22Rv1 (cell line): ENCODE data around the gene RERE.

ENCODE experiments used
- H3K27ac ChIP-seq: fragments of 450-650 bp; 2 replicates; pipeline ENCODE4 v1.5.1; 2017
- ZFX ChIP-seq: fragments of 450-650 bp; IDR thresholded peaks from 2 replicates; pipeline ENCODE4 v1.6.1; 2017; ENCODE audit warnings: antibody characterized with exemption, borderline replicate concordance
- TF ChIP-seq, protein P1 (sequence below): fragments of 450-650 bp; IDR thresholded peaks from 2 replicates; pipeline ENCODE4 v1.5.1; 2017; ENCODE audit warnings: mild to moderate bottlenecking

The RERE gene

DNA sequence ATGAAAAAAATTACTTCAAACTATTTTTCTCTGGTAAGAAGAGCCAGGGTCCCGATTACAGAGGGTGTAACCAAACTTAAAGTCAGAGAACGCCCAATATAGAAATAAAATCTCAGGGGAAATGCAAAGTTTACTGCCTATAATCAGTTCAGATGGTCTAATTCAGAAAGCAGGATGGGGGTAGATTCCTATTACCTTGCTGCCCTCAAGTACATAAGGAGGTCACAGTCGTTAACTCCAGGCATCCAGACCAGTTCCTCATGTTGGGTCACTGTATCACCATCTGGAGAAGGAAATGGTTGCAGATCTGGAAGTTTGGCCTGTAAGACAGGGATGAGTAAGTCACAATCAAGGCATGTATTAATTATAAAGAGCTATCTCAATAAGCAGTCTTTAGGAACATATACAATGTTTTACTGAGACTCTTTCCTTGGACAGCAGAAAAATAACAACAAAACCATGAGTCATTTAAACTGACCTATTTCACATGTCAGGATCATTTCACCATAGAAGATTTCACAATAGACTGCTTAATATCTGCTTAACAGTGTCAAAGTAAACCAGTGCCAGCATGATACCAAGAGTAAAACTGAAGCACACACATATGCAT lies 320.1 kb downstream of the RERE start:
- 0 out of 2 replicates have a peak overlapping the region, but pooled peaks have one; percentile 4 for H3K27ac ChIP-seq
- no peak for TF ChIP-seq ZFX
- TF ChIP-seq, protein P1, sequence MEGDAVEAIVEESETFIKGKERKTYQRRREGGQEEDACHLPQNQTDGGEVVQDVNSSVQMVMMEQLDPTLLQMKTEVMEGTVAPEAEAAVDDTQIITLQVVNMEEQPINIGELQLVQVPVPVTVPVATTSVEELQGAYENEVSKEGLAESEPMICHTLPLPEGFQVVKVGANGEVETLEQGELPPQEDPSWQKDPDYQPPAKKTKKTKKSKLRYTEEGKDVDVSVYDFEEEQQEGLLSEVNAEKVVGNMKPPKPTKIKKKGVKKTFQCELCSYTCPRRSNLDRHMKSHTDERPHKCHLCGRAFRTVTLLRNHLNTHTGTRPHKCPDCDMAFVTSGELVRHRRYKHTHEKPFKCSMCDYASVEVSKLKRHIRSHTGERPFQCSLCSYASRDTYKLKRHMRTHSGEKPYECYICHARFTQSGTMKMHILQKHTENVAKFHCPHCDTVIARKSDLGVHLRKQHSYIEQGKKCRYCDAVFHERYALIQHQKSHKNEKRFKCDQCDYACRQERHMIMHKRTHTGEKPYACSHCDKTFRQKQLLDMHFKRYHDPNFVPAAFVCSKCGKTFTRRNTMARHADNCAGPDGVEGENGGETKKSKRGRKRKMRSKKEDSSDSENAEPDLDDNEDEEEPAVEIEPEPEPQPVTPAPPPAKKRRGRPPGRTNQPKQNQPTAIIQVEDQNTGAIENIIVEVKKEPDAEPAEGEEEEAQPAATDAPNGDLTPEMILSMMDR, result no peak

DNA sequence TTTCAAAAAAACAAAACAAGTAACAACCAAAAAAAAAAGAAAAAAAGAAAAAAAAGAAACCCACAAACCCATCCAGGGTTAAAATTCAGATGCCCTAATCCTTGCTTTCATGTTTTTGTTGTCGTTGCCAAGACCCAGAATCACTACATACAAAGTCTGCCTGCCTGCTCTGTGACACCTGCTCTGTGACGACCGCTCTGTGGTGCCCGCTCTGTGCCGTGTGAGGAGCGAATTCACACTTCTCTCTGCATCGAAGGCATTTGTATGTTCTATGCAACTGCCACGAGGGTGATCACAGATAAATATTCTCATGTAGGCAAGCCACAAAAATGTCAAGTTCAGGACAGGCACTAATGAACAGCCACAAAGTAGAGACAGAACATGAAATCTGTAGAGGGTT lies 321.0 kb downstream of the RERE start:
- no peak overlapping the region for H3K27ac ChIP-seq
- TF ChIP-seq, protein P1, result no peak
- TF ChIP-seq ZFX, result no peak

DNA sequence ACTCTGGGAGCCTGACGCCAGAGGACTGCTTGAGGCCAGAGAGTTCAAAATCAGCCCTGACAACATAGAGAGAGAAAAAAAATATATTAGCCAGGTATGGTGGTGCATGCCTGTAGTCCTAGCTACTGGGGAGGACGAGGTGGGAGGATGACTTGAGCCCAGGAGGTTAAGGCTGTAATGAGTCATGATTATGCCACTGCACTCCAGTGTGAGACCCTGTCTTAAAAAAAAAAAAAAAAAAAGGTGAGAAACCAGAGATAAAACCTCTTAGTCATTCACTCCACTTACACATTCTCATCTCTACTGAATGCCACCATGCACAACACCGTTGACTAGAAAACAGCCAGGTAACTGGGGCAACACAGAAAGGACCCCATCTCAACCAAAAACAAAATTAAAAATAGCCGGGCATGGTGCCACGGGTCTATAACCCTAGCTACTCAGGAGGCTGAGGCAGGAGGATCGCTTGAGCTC lies 321.5 kb downstream of the RERE start:
- no peak overlapping the region for H3K27ac ChIP-seq
- TF ChIP-seq, protein P1, result no peak
- no peak for TF ChIP-seq ZFX

DNA sequence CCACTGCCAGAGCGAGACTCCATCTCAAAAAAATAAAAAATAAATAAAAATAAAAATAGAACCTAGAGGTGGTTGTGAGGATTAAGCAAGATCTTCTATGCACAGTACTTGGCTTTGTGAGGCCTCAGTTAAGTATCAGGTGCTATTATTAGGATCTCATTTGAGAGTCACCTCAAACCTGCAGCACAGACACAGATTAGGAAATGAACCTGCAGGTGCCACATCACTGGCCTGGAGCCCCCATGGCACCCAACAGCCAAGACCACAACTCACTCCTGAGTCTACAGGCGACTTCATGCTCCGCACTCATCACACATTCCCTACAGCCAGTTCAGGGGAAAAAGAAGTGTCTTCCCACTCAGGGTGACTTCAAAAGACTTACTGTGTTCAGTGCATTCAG lies 322.8 kb downstream of the RERE start:
- no peak overlapping the region for H3K27ac ChIP-seq
- no peak for TF ChIP-seq ZFX
- TF ChIP-seq, protein P1, result no peak

DNA sequence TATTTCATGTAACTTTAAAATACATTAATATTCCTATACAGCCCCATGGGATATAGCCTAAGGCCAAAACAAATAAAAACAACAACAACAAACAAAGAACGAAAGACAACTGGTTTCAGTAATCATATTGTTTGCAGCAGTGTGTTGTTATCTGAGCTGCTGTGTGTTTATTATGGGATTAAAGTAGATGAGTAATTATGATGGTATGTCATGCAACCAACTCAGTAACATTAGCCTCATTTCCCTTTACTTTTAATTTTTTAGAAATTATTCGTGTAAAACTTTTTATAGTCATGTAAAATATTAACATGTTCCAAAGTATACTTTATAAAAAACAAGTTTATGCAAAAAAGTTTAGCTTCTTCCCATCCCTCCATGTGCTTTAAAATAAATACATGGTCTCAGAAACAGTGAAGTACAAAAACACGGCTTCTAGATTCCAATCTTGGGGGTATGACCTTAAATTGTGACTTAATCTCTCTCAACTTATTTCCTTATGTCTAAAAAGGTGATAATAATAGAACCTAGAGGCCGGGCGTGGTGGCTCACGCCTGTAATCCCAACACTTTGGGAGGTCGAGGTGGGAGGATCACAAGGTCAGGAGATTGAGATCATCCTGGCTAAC lies 323.4 kb downstream of the RERE start:
- no peak for TF ChIP-seq ZFX
- TF ChIP-seq, protein P1, result no peak
- no peak overlapping the region for H3K27ac ChIP-seq

DNA sequence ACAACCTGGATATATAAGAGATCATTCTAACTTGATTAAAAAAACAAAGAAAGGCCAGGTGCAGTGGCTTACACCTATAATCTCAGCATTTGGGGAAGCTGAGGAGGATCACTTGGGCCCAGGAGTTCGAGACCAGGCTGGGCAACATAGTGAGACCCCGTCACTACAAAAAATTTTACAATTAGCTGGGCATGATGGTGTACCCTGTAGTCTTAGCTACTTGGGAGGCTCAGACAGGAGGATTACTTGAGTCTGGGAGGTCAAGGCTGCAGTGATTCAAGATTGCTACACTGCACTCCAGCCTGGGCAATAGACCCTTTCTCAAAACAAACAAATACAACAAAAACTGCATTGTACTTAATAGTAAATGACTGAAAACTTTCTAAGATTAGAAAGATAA lies 330.2 kb downstream of the RERE start:
- no peak for TF ChIP-seq ZFX
- TF ChIP-seq, protein P1, result no peak
- H3K27ac ChIP-seq, result no peak overlapping the region

DNA sequence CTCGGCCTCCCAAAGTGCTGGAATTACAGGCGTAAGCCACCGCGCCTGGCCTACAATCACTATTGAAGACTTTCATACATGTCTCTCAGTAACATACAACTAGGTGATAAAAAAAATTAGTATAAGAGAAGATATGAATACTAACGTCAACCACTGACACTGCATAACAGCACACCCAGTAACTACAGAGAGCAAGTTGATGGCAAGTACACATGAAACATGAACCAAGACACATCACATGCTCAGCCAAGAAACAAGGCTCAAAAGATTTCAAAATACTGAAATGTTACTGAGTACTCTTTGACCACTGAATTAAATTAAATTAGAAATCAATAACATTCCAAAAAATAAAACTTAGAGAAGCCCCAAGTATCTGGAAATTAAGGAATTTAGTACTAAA lies 331.4 kb downstream of the RERE start:
- TF ChIP-seq, protein P1, result no peak
- no peak overlapping the region for H3K27ac ChIP-seq
